GM12878 (cell line): Measurements from ENCODE around the gene NCBP3. TPM values are rescaled to one million over a fixed set of nuclear protein-coding genes. Genes with fewer than 3 reads are reported as not detected.

ENCODE experiments used
- BHLHE40 ChIP-seq, 2 experiments: fragments of 450-650 bp in 1 of 2; IDR thresholded peaks; 2 replicates each; pipeline ENCODE4 v1.6.1; 2011 to 2017; ENCODE audit warnings: low read depth in 2 of 2, borderline replicate concordance in 1 of 2, improper control_type of control experiment in 1 of 2, low read length in 1 of 2, mild to moderate bottlenecking in 1 of 2
- DPF2 ChIP-seq: fragments of 450-650 bp; IDR thresholded peaks from 2 replicates; pipeline ENCODE4 v1.6.1; 2017; ENCODE audit warnings: mild to moderate bottlenecking
- IKZF1 ChIP-seq: fragments of 450-650 bp; conservative IDR thresholded peaks from 2 replicates; pipeline ENCODE4 v1.6.1; 2017; ENCODE audit warnings: antibody characterized with exemption, mild to moderate bottlenecking
- IKZF2 ChIP-seq, 2 experiments: fragments of 450-650 bp; IDR thresholded peaks; 2 replicates each; pipeline ENCODE4 v1.6.1; 2017; ENCODE audit warnings: mild to moderate bottlenecking in 2 of 2, moderate library complexity in 2 of 2
- RELA ChIP-seq: fragments of 450-650 bp; IDR thresholded peaks from 2 replicates; pipeline ENCODE4 v1.8.0; 2014; ENCODE audit warnings: borderline replicate concordance; ENCODE audit not compliant: partially characterized antibody
- SIN3A ChIP-seq: IDR thresholded peaks from 2 replicates; pipeline ENCODE4 v1.6.1; 2012; ENCODE audit warnings: low read depth, low read length, improper control_type of control experiment
- SREBF2 ChIP-seq: IDR thresholded peaks from 2 replicates; pipeline ENCODE4 v1.6.1; 2012; ENCODE audit warnings: mild to moderate bottlenecking, low read length
- STAT1 ChIP-seq: fragments of 450-650 bp; conservative IDR thresholded peaks from 2 replicates; pipeline ENCODE4 v1.6.1; 2014; ENCODE audit warnings: antibody characterized with exemption, mild to moderate bottlenecking
- ZSCAN29 ChIP-seq: fragments of 450-650 bp; IDR thresholded peaks from 2 replicates; pipeline ENCODE4 v1.6.1; 2017; ENCODE audit warnings: mild to moderate bottlenecking, moderate library complexity
- ZZZ3 ChIP-seq: IDR thresholded peaks from 2 replicates; pipeline ENCODE4 v1.6.1; 2011; ENCODE audit warnings: low read depth; ENCODE audit not compliant: control insufficient read depth, insufficient read length
- polyA plus RNA-seq, 11 experiments: library from polyadenylated mRNA; depleted of rRNA in 4 of 11; unstranded in 6 of 11; stranded (reverse) in 5 of 11; fragments of >200 nt; fragmentation: Nextera tagmentation in 4 of 11; fragmentation: Illumina TruSeq in 1 of 11; extraction: Ambion mirVana in 4 of 11; extraction: Trizol in 1 of 11; gene quantifications; 1 replicate in 1 of 11; 2 replicates in 10 of 11; pipeline versions ENCODE4 v1.2.1 to v1.2.3, GENCODE V29; 2011 to 2016; ENCODE audit warnings: inconsistent platforms in 2 of 11, missing spikeins in 2 of 11, low read depth in 1 of 11
- total RNA-seq, 4 experiments: library from RNA; depleted of rRNA in 3 of 4; stranded (reverse); fragments of >200 nt in 3 of 4; fragmentation: Illumina TruSeq in 1 of 4; extraction: Trizol in 1 of 4; gene quantifications; 2 replicates each; pipeline versions ENCODE4 v1.2.1 to v1.2.3, GENCODE V29; 2013 to 2021
- TF ChIP-seq, protein P1 (sequence below): fragments of 450-650 bp; conservative IDR thresholded peaks from 2 replicates; pipeline ENCODE4 v1.6.1; 2017; ENCODE audit warnings: mild to moderate bottlenecking, moderate library complexity
- TF ChIP-seq, protein P2 (sequence below): IDR thresholded peaks from 2 replicates; pipeline ENCODE4 v1.6.1; 2012; ENCODE audit warnings: low read depth, low read length, improper control_type of control experiment
- TF ChIP-seq, protein P3 (sequence below): IDR thresholded peaks from 2 replicates; pipeline ENCODE4 v1.6.1; 2011; ENCODE audit warnings: low read depth, mild to moderate bottlenecking, low read length, moderate library complexity, borderline replicate concordance; ENCODE audit errors: extremely low read depth

The NCBP3 gene
- total and polyA plus RNA-seq, 10 of the 15 experiments (the other 5 are each of a cell fraction or from before 2014, with no cell fraction given): 5.2 to 32.0 (median 23.2) TPM

DNA sequence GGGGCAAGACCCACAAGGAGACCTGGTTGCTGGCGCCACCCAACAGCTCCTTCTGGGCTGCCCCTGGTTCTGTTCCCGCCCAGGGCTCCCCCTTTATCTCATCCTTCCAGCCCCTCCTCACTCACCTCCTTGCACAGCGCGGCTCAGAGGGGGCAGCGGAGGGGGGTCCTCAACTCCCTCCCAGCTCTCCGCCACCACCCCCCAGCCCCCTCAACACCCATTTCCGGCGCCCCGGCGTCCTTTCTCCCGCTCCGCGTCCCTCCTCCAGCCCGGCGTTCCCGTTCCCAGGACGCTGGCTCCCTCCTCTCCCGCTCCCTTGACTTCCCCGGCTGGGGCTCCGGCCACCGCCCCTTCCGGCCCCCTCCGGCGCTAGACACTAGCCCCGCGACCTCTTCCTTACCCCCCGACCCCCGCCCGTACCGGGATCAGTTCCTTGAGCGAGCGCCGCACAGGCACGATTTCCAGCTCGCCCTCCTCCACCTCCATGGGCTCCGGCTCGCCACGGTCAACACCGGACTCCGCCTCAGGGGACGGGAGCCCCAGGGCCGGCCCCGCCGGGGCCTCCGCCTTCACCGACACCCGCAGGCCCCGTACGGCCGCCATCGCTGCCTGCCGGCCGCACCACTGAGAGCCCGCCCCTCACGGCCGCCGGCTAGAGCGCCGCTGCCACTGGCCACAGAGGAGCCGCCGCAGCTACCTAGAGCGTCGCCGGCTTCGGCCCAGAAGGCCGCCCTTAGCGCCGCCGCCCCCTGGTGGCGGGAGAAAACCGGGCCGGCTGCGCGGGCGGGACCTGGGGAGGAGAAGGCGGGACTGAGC lies at the start of gene NCBP3 (continued):
- TF ChIP-seq SREBF2 (no peak), RELA (peak; percentile 80), BHLHE40 (IDR thresholded peaks at IDR 0.05; ENCODE audit: borderline replicate concordance in 1 of 2, low read depth in 2 of 2, low read length in 1 of 2) (peak; percentile 61 to 80; a peak in 2 of 4 replicates), IKZF2 (IDR thresholded peaks at IDR 0.05) (no peak; a peak in 1 of 4 replicates), STAT1 (peak; percentile 84; the same call in 1 of the 2 replicates), ZZZ3 (no peak), ZSCAN29 (no peak), DPF2 (peak; percentile 88), SIN3A (peak; percentile 91), IKZF1 (peak; percentile 92)
- TF ChIP-seq, protein P1, sequence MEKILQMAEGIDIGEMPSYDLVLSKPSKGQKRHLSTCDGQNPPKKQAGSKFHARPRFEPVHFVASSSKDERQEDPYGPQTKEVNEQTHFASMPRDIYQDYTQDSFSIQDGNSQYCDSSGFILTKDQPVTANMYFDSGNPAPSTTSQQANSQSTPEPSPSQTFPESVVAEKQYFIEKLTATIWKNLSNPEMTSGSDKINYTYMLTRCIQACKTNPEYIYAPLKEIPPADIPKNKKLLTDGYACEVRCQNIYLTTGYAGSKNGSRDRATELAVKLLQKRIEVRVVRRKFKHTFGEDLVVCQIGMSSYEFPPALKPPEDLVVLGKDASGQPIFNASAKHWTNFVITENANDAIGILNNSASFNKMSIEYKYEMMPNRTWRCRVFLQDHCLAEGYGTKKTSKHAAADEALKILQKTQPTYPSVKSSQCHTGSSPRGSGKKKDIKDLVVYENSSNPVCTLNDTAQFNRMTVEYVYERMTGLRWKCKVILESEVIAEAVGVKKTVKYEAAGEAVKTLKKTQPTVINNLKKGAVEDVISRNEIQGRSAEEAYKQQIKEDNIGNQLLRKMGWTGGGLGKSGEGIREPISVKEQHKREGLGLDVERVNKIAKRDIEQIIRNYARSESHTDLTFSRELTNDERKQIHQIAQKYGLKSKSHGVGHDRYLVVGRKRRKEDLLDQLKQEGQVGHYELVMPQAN: peak; percentile 78; the same call in 1 of the 2 replicates
- TF ChIP-seq, protein P2, sequence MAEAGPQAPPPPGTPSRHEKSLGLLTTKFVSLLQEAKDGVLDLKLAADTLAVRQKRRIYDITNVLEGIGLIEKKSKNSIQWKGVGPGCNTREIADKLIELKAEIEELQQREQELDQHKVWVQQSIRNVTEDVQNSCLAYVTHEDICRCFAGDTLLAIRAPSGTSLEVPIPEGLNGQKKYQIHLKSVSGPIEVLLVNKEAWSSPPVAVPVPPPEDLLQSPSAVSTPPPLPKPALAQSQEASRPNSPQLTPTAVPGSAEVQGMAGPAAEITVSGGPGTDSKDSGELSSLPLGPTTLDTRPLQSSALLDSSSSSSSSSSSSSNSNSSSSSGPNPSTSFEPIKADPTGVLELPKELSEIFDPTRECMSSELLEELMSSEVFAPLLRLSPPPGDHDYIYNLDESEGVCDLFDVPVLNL: 0 out of 2 replicates have a peak, but pooled peaks have one; percentile 53
- TF ChIP-seq, protein P3, sequence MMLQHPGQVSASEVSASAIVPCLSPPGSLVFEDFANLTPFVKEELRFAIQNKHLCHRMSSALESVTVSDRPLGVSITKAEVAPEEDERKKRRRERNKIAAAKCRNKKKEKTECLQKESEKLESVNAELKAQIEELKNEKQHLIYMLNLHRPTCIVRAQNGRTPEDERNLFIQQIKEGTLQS: no peak
